RPMI7951 (cell line): ENCODE measurements around the gene PODNL1. TPM values are rescaled to one million over a fixed set of nuclear protein-coding genes. Genes with fewer than 3 reads are reported as not detected.
A peak's percentile ranks its signal among the peaks of the same experiment; 100 is the strongest.
"Not testable (repeated sequence)": the region's sequence is repeated elsewhere in the genome, so short reads cannot be mapped to it uniquely, and the experiment has no call there.

Experiments
- DNase-seq: peaks from one replicate; pipeline ENCODE4 v3.0.0-alpha.2; 2012; ENCODE audit warnings: low read depth
- total RNA-seq: library from RNA; depleted of rRNA; stranded (reverse); fragments of >200 nt; shearing (Covaris generic); gene quantifications from 2 replicates; pipeline ENCODE4 v1.2.3, GENCODE V29; 2014

The PODNL1 gene
- total RNA-seq, 1 experiment from 2014 or later: 3.2 TPM

DNA sequence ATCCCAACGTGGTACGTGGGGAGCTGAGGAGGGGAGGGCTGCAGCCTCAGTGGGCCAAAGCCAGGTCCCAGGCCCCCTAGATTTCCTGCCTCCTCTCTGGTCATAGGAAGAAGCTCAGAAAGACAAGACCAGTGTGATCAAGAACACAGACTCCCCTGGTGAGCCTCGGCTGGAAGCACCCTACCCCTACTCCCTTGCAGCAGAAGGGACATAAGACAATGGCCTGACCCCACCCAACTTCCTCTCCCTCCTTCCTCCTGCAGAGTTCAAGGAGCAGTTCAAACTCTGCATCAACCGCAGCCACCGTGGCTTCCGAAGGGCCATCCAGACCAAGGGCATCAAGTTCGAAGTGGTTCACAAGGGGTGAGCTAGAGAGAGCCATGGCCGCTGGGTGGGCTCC lies 11.5 kb downstream of the PODNL1 start:
- no peak for DNase-seq

DNA sequence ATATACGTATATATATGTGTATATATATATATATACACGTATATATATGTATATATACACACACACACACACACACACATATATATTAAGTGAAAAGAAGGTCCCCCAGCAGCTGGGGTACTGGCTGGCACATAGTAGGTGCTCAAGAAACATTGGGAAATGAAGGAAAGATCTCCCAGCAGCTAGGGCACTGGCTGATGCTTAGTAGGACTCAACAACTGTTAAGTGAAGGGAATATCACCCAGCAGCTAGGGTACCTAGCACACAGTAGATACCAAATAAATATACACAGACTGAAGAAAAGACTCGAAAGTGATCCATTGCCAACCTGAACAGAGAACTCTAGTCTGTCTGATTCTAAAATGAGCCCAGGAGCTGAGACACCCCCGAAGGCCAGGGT lies 12.2 kb downstream of the PODNL1 start:
- DNase-seq: no peak

DNA sequence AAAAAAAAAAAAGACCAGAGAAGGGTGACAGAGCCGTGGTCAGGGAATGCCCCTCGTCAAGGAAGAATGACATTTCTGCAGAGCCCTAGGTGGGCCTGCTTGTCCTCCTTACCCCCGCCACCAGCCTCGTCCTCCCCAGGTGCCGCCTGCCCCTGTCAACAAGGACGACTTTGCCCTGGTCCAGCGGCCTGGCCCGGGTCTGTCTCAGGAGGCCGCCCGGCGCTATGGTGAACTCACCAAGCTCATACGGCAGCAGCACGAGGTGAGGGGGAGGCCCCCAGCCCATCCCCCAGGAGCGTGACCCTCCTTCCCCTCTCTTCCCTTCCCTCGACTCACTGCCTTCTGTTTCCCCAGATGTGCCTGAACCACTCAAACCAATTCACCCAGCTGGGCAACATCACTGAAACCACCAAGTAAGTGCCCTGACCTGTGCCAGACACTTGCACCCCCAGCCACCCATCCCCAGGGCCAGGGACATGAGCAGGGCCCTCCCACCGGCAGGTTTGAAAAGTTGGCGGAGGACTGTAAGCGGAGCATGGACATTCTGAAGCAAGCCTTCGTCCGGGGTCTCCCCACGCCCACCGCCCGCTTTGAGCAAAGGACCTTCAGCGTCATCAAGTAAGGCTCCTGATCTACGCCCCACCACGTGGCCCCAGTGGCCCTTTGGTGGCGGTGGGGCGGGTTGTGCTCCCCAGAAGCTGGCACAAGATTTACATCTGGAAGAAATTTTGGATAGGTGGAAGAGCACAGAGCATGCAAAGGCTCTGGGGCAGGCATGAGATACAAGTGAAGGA lies 14.8 kb downstream of the PODNL1 start:
- DNase-seq: no peak

GRCh38 chr19:13922118-13922517 lies 16.1 kb downstream of the PODNL1 start:
- not testable (repeated sequence) for DNase-seq

- peak; percentile 70 for DNase-seq
These were observed 17.1 kb downstream of the PODNL1 start for GRCh38 chr19:13920940-13921747.

- DNase-seq: no peak
These were observed 17.7 kb downstream of the PODNL1 start for GRCh38 chr19:13920524-13920923.

DNA sequence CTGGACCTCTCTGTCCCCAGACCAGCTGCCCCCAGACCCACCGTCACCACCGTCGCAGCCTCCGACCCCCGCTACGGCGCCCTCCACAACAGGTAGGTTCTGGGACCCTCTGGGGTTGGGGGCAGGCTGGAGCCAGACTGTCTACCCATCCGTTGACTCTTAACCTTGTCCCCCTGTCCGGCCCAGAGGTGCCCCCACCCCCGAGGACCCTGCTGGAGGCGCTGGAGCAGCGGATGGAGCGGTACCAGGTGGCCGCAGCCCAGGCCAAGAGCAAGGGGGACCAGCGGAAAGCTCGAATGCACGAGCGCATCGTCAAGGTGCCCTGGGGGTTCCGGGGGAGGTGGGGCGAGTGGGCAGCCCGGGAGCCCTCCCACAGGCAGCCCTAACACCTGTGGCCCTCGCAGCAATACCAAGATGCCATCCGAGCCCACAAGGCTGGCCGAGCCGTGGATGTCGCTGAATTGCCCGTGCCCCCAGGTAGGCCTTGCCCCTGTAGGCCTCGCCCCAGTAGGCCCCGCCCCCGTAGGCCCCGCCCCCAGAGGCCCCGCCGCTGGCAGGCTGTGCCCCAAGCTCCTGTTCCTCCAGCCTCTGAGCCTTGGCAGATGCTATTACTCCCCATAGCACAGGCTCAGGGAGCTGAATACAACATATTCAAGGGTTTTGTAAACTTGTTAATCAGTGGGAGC lies 19.3 kb downstream of the PODNL1 start:
- no peak for DNase-seq

GRCh38 chr19:13917888-13918406 lies 20.3 kb downstream of the PODNL1 start:
- no peak for DNase-seq

DNA sequence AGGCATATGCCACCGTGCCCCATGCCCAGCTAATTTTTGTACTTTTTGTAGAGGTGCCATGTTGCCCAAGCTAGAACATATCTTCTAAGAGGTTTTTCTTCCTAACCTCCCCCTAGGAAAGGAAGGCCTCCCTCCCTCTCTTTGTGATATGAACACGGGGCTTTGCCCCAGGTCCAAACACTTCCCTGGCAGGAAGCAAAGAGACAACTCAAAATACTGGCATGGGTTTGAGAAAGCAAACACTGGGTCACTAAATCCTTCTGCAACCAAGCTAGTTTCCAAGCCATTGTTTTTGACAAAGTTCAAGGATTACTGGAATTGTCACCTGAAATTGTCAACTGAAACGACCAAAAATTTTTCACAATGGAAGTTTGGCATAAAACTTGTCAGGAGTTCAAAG lies 23.4 kb downstream of the PODNL1 start:
- no peak for DNase-seq

GRCh38 chr19:13913352-13913751 lies 24.9 kb downstream of the PODNL1 start:
- no peak for DNase-seq

DNA sequence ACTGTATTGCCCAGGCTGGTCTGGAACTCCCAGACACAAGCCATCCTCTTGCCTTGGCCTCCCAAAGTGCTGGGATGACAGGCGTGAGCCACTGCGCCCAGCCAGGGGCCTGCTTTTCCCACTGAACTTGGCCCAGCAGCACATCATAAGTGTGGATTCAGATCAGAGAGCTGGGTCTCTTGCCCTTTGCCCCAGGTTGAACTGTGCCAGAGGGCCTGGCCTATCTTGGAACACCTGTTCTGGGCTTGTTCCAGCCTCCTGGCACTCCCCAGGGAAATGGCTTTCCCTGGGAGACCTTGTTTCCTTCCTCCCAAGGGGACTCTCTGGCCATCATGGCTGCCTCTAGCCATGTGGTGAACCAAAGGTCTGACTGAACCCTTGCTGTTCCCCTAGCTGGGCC lies 28.8 kb downstream of the PODNL1 start:
- no peak for DNase-seq

DNA sequence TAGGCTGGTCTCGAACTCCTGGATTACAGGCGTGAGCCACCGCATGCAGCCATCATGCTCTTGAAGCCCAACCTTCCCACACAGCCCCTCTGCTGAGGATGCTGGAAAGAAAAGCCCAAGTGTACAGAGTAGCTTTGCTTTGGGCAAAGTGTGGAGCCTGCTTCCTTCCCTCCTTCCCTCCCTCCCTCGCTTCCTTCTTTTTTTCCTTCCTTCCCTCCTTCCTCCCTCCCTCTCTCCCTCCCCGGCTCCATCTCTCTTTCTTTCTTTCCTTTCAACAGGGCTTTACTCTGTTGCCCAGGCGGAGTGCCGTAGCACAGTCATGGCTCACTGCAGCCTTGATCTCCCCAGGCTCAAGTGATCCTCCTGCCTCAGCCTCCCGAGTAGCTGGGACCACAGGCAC lies 29.5 kb downstream of the PODNL1 start:
- no peak for DNase-seq

GRCh38 chr19:13906910-13907309 lies 31.3 kb downstream of the PODNL1 start:
- no peak for DNase-seq

- DNase-seq: no peak
These were observed 31.7 kb downstream of the PODNL1 start for GRCh38 chr19:13906521-13906904.

- peak; percentile 84 for DNase-seq
These were observed 32.3 kb downstream of the PODNL1 start, which contains the start of the genes BRME1 and CC2D1A for GRCh38 chr19:13905634-13906520. TSS of gene BRME1 (minus strand) at chr19:13906117. CDS start at chr19:13904892, 1,225 bp downstream. TSS of gene CC2D1A (plus strand) at chr19:13906201. CDS start at chr19:13906442, 241 bp downstream.

DNA sequence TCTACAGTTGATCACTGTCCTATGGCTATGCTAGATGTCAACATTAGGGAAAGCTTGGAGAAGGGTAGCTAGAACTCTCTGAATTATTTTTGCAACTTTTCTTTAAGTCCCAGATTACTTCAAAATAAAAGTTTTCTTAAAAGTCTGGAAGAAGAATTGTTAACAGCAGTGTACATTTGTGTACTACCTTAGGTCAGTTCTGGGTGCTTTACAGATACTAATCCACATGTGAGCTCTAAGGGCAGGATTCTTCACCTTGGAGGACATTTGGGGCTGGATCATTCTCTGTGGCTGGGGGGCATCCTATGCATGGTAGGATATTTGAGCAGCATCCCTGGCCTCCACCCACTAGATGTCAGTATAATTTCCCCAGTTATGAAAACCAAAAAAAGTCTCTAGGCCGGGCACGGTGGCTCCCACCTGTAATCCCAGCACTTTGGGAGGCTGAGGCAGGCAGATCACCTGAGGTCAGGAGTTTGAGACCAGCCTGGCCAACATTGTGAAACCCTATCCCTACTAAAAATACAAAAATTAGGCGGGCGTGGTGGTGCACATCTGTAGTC lies 35.1 kb downstream of the PODNL1 start:
- peak; percentile 33 for DNase-seq

GRCh38 chr19:13899912-13900584 lies 38.2 kb downstream of the PODNL1 start:
- no peak for DNase-seq

GRCh38 chr19:13899393-13899792 lies 38.8 kb downstream of the PODNL1 start:
- DNase-seq: no peak

DNA sequence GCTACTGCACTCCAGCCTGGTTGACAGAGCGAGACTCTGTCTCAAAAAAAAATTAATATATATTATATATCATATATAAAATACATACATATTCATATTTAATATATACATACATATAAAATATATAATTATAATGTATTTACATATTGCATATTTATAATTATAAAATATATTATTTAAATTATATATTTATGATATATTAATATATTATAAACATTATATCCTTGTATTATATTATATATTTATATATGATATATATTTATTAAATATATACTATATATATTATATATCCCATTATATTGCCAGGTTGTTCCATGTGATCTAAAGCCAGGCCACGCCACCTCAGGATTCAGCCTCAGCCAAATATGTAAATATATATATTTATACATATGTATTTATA lies 42.0 kb downstream of the PODNL1 start:
- DNase-seq: no peak

DNA sequence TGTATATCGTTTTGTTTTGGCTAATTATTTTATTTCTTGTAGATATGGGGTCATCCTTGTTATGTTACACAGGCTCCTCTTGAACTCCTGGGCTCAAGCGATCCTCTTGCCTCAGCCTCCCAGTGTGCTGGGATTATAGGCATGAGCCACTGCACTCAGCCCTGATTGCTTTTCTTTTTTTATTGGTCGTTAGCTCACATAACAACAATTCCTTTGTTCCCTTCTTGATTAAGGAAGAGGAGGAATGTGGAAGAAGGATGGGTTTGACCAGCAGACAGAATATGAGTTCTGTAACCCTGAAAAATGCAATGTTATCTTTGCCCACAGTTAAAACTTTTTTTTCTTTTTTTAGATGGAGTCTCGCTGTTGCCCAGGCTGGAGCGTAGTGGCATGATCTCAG lies 43.7 kb downstream of the PODNL1 start:
- DNase-seq: no peak
